Breast epithelium (tissue), 3 donors: ENCODE data around the gene CENPW.

Experiments used
- POLR2A ChIP-seq: fragments of 450-650 bp; IDR thresholded peaks from one replicate; pipeline ENCODE4 v1.6.1; 2016; ENCODE audit warnings: antibody characterized with exemption, mild to moderate bottlenecking, moderate library complexity
- POLR2AphosphoS5 ChIP-seq, 3 donors: sonication (generic); formaldehyde crosslinking; IDR thresholded peaks; one replicate each; pipeline ENCODE4 v1.6.1; 2017; ENCODE audit warnings: antibody characterized with exemption in 3 of 3

DNA sequence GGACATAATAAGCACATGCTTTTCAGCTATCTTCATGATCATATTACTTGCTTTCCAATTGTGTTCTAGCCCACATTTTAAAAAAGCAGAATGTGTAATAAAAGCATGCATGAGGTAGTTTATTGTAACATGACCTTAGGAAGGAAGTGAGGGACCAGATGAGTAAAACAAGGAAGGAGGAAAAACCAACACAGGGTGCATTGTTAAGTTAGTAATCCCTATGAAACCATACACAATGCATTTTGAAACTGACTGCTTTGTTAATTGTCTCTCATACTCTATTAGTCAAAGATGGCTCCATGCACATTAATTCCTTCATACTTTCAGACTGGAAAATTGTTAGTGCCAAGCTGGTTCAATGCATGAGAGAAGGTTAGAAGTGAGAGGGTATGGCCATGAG lies 37.7 kb upstream of the CENPW start:
- TF ChIP-seq POLR2A = no peak
- TF ChIP-seq POLR2AphosphoS5 (IDR thresholded peaks at IDR 0.05) = no peak
